ENCODE data around the gene SPATA24.
"Not testable (repeated sequence)": the region's sequence is repeated elsewhere in the genome, so short reads cannot be mapped to it uniquely, and the experiment has no call there.

The SPATA24 gene

DNA sequence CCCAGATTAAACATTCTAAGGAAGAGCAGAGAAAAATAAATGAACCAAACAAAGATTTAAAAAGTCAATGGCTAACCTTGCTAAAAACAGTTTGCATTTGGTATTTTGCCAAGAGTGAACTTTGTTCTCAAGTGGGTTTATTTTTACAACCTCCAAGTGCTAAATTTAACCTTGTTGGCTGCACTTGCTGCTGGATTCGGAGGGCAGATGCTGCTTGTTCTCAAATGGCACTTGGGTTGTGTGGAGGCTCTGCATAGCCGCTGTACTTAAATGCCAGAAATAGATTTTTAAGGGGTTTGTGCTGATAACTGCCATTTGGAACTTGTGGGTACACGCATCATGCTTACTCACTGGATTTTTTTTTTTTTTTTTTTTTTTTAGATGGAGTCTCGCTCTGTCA is 13.3 kb upstream of the SPATA24 start:
- DNase-seq (ENCODE audit: low read depth, low spot score): no peak

- DNase-seq (ENCODE audit: low read depth, low spot score): no peak
Measured at GRCh38 chr5:139416651-139417050, 12.8 kb upstream of the SPATA24 start.

- DNase-seq (ENCODE audit: low read depth, low spot score): no peak
Measured at GRCh38 chr5:139415869-139416268, 12.0 kb upstream of the SPATA24 start.

- DNase-seq (ENCODE audit: low read depth, low spot score): no peak
Measured at GRCh38 chr5:139415221-139415861, 11.5 kb upstream of the SPATA24 start.

GRCh38 chr5:139414581-139415130 is 10.8 kb upstream of the SPATA24 start:
- no peak for DNase-seq (ENCODE audit: low read depth, low spot score)

DNA sequence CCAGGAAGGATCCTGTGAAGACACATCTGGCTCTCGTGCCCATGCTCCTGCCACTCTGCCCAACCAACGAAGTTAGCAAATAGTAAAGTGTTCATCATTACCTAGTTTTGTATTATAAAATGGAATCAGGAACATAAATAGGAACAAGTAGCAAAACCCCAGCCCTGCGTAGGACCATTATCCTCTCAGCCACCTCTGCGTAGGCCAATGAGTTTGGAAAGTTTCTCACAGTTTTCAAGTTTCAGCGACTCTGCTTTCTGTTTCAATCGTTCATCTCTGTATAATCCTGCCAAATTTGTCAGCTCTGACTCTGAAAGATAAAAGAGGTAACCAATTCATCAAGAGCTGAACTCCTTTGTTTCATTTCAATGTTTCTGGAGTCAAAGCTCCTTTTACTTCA is 10.1 kb upstream of the SPATA24 start:
- no peak for DNase-seq (ENCODE audit: low read depth, low spot score)

- no peak for DNase-seq (ENCODE audit: low read depth, low spot score)
Measured at GRCh38 chr5:139413153-139413552, 9.3 kb upstream of the SPATA24 start.

DNA sequence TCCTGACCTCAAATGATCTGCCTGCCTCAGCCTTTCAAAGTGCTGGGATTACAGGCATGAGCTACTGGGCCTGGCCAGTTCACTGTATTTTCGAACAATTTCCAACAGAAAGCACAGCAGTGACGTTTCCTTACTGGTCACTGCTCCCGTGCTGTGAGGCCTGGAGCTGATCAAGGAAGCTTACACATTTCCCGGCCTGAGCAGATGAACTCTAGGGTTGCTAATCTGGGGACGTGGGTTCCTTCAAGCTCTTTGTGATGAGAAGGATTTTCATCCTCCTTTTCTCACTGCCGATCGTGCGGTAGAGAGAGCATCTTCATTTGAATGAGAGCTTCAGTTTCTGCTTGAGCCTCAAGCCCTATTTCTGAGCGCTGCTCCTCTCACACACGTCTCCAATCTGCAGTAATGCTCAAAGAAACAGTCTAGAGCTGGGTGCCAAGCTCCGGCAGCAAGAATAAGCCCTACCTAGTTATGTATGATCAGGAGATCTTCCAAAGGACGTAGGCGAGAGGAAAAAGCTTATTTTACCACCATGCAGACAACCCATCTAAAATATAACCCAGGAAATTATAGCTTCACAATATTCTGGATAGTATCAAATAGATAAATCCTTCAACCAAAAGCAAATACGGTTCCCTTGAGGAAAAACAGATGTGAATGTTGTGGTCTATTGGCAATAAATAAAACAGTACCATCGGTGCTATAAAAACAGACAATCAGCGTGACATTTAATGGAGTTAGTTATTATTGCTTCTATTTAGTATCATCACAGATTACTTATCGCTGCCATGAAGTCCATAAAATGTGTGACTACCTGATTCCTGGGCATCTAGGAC is 7.3 kb upstream of the SPATA24 start:
- DNase-seq (ENCODE audit: low read depth, low spot score): no peak

GRCh38 chr5:139410121-139410992 is 6.5 kb upstream of the SPATA24 start:
- DNase-seq (ENCODE audit: low read depth, low spot score): no peak

- not testable (repeated sequence) for DNase-seq (ENCODE audit: low read depth, low spot score)
Measured at GRCh38 chr5:139409116-139409515, 5.2 kb upstream of the SPATA24 start.

DNA sequence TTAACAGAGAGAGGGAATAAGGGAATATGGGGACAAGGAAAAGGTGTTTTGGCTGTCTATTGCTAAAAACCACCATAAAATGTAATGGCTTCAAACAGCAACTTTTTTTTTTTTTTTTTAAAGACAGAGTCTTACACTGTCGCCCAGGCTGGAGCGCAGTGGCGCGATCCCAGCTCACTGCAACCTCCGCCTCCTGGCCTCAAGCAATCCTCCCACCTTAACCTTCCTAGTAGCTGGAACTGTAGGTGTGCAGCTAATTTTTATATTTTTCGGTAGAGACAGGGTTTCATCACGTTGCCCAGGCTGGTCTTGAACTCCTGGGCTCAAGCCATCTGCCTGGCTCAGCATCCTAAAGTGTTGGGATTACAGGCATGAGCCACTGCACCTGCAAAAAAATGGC is 4.3 kb upstream of the SPATA24 start:
- no peak for DNase-seq (ENCODE audit: low read depth, low spot score)

DNA sequence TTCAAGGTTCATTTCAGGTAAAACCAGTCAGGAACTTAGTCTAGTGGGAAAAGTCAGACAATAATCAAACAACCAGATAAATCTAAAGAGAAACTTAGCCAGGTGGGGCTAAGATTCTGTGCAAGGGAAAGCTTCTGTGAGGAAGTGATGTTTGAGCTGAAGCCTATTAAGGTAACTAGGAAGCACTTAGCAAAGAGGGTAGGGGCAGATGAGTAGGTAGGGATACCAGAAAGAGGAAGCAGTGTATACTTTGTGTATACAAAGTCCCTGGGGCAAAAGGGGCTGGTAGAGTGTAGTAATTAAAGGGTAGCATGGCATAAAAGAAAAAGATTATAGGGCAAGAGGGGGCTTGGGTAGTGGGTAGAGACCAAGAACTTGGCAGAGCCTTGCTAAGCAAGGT is 3.6 kb upstream of the SPATA24 start:
- DNase-seq (ENCODE audit: low read depth, low spot score): no peak

- no peak for DNase-seq (ENCODE audit: low read depth, low spot score)
Measured at GRCh38 chr5:139406963-139407362, 3.1 kb upstream of the SPATA24 start.

DNA sequence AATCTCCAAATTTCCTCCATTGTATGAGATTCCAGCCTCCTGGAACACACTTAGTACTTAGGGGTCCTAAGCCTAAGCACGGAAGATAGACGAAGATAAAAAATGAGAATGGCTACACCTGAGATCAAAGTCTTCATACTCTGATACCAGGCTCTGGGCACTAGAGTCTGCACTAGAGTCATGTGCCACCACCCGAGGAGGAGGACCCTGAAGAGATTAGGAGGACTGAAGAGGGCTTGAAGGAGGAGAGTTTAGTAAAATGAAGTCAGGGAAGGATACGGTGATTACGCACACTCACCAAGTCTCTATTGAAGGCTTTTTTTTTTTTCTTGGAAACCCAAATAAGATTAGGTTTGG is 573 bp upstream of the SPATA24 start:
- no peak for DNase-seq (ENCODE audit: low read depth, low spot score)

- no peak for DNase-seq (ENCODE audit: low read depth, low spot score)
Measured at GRCh38 chr5:139403418-139403786, 487 bp downstream of the SPATA24 start.

GRCh38 chr5:139402561-139403158 is 1.2 kb downstream of the SPATA24 start:
- DNase-seq (ENCODE audit: low read depth, low spot score): no peak

DNA sequence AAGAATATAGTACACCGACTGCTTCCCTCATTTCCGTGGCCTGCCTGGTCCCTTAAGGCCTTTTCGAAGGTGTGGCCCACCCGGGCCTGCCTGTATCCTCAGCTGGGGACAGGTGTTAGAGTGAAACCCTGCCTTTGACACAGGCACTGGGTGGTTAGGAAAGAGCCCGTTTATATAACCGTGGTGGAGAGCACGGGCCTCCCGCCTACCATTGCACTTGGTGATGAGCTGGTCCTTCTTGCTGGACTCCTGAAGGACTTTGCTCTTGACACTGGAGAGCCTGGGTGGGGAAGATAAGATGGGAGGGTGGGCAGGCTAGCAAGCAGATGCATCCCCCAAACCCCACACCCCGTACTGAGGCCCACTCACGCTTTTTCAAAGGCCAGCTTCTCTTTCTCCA is 2.3 kb downstream of the SPATA24 start:
- no peak for DNase-seq (ENCODE audit: low read depth, low spot score)

- no peak for DNase-seq (ENCODE audit: low read depth, low spot score)
Measured at GRCh38 chr5:139399501-139400121, 4.3 kb downstream of the SPATA24 start.

- no peak for DNase-seq (ENCODE audit: low read depth, low spot score)
Measured at GRCh38 chr5:139397921-139398320, 6.0 kb downstream of the SPATA24 start.

- DNase-seq (ENCODE audit: low read depth, low spot score): no peak
Measured at GRCh38 chr5:139396691-139397090, 7.2 kb downstream of the SPATA24 start.
